ENCODE data around the gene PHGDH.

DNA sequence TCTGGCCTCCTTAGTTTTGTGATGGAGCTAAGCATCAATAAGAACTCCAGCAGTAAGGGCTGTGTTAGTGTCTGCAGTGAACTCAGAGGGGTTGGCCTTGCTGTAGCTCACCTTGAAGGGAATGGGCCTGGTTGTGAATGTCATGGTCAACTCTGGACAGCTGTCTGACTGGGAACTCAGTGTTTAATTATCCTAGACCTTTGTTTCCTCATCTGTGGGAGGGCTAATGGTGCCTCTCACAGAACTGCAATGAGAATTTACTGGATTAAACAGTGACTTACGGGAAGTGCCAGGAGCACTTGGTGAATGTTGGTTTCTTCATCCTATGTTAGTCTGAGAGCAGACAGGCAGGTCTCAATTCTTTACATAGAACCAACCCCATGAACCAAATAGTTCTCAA, 33.3 kb downstream of the PHGDH start:
- TF ChIP-seq POLR2AphosphoS5 (IDR thresholded peaks at IDR 0.05; ENCODE audit: borderline replicate concordance, low read depth, low read length) (no peak), EZH2 (IDR thresholded peaks at IDR 0.05) (no peak), FOXP2 (optimal IDR thresholded peaks at IDR 0.05; ENCODE audit: control extremely low read depth, extremely low read length, insufficient read depth) (no peak)
